T-helper 9 cell (primary cell): ENCODE results near the gene TNS2.
A peak's percentile ranks its signal among the peaks of the same experiment; 100 is the strongest.

Experiments used
- DNase-seq: peaks from one replicate; pipeline ENCODE4 v3.0.0-alpha.2; 2020

The TNS2 gene

DNA sequence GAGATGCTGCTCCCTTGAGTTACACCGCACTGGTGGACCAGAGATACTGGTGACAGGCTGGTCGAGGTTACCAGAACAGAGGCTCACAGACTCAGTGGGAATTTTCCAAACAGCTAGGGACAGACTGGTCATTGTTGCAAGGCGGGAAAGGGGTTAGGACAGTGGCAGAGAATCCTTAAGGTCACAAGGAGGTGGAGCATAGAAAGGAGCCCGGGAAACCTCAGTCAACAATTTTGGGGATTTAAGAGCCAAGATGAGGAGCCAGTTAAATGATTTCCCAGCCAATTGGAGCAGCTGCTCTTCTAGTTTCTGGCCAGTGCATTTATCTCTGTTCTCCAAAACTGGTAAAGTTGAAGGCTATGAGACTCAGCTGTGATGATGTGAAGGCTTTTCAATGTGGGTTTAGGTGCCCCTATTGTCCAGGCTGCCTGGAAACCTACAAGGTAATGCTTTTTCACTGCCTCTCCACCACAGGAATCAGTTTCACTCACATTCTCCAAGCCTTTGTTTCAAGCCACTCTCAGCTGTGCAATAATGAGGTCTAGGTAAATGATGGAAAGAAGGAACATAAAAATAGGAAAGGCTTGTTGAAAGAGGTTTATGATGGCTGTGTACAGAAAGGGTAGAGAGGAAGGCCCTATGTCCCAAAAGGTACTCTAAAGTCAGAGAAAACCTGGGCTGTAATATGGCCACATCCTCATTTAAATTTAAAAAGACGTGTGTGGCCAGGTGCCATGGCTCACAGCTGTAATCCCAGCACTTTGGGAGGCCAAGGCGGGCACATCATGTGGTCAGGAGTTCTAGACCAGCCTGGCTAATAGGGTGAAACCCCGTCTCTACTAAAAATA is 7.0 kb upstream of the TNS2 start:
- DNase-seq = no peak

DNA sequence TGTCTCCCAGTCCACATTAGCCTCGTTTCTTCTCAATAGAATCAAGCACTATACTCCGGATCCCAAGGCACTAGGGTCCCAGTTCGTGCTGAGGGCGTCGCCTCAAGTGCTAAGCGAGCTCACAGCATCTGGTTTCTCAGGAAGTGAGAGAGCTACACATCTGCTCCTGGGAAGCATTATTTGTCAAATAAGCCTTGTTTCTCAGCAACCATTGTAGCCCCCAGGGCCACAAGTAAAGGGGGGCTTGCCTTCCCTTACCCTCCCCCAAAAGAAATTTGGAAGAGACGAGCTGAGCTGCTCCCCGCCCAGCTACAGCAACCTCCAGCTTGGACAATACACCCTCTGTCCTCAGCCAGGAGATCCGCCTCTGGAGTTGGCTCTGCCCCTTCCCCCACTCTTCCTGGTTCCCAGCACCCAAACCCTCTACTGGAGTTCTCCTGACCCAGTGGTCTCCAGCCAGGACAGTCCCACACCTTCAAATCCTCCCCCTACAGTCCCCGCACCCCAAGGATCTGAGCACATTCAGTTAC is 5.7 kb upstream of the TNS2 start:
- DNase-seq = no peak

GRCh38 chr12:53044896-53045695 is 4.8 kb upstream of the TNS2 start:
- DNase-seq = no peak

- DNase-seq = no peak
These were observed 4.2 kb upstream of the TNS2 start for GRCh38 chr12:53045696-53046045.

DNA sequence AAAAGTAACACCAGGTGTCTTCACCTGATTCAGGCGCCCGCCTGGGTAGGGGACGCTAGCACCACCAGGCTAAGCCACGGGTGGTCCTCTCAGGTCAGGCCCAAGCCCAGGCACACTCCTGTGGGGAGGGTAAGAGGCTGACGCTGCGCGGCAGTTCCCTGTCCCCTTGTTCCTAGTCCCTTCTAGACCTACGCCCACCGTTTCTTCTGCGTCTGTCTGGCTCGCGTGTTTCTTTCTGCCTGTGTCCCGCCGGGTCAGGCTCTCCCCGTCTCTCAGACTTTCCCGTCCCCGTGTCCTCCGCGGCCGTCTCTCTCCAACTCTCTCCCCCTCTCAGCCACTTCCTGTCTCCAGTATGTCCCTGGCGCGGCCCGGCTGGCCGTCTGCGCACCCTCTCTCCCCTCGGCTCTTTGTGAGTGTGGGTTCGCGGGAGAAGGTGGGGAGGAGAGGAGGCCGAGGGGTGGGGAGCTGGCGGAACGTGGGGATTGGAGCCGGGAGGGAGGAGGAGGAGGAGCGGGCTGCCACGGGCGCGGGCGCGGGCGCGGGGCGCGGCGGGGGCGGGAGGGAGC is 3.1 kb upstream of the TNS2 start:
- no peak for DNase-seq

DNA sequence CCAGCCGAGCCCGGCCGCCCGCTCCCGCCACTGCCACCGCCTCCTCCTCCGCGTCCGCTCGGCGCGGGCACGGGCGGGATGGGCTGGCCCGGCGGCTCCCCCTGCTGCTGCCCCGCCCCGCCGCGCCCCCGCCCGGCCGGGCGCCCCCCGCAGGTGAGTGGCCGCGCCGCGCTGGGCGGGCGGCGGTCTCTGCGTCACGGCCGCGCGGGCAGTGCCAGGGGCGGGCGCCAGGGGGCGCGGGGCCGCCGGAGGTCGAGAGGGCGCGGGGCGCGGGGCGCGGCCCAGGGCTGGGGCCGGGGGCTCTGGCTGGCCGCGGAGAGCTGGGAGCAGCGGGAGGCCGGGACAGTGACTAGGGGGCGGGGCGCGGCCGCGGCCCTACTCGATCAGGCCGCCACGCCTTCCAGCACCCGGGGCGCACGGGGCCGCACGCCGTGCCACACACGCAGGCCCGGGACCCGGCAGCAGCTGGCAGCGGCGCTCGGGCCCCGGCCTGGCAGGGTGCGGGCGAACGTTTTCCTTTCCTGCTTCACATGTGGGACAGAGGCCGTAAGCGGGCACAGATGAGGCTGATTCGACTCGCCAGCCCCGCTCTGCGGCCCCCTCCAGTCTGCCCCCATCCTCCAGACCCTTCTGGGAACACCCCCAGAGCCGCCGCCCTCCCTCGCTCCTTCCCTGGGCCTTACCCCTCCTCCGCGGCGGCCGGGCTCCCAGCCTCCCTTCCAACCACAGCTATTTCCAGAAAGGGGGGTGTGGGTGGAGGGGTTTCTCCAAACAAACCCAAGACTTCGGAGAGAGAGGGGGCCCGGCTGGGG is 2.4 kb upstream of the TNS2 start:
- DNase-seq = peak; percentile 70

- no peak for DNase-seq
These were observed 1.7 kb upstream of the TNS2 start for GRCh38 chr12:53048033-53048779.

DNA sequence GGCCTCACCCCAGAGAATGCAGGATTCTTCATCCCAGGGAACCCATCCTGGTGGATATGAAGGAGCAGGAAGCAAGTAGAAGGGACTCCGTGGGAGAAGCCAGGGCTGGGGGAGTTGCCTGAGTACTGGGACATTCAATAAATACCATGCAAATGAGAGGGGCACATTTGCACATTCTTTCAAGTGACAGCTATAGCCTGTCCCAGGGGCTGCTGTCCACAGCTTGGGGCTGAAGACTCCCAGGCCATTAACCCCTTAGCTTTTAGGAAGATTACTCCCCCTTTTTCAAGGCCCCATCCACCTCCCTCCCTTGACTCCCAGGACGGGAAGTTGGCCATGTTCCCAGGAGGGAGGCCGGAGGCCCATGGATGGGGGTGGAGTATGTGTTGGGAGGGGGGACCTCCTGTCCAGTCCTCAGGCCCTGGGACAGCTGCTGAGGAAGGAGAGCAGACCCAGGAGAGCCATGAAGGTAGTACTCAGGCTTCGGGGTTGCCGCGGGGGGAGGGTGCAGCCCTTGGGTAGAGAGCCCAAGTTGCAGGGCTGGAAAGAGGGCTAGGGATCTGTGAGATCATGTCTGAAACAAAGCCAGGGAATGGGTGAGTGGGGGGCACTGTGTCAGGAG is 974 bp upstream of the TNS2 start:
- no peak for DNase-seq

DNA sequence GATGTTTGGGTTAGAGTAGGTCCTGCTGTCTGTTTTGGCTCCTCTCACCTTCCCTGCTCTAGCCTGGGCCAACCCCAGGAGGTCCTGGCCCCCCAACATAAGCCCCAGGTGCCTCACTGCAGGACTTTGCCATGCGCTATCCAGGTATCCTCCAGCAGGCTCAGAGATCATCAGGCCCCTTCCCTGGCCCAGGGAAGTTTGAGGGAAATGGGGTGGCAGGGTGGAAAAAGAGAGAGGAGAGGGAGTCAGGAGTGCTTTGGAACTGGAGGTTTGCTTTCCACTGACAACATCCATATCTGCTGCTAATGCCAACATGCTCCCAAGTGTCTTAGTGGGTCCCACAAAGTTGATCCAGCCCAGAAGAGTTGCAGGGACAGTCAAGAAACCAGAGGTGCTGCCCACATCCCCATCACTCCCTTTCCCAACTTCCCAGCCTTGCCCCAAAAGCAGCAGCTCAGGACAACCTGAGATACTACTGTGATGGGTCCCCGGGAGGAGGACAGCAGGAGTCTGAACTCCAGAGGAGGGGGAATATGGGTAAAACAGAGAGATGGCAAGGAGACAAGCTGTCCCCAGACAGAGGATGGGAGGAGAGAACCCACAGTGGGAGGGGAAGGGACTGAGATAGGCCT is 677 bp downstream of the TNS2 start:
- DNase-seq = no peak

GRCh38 chr12:53051058-53051880 is 1.4 kb downstream of the TNS2 start:
- DNase-seq = no peak

- no peak for DNase-seq
These were observed 2.1 kb downstream of the TNS2 start for GRCh38 chr12:53051881-53052412.

DNA sequence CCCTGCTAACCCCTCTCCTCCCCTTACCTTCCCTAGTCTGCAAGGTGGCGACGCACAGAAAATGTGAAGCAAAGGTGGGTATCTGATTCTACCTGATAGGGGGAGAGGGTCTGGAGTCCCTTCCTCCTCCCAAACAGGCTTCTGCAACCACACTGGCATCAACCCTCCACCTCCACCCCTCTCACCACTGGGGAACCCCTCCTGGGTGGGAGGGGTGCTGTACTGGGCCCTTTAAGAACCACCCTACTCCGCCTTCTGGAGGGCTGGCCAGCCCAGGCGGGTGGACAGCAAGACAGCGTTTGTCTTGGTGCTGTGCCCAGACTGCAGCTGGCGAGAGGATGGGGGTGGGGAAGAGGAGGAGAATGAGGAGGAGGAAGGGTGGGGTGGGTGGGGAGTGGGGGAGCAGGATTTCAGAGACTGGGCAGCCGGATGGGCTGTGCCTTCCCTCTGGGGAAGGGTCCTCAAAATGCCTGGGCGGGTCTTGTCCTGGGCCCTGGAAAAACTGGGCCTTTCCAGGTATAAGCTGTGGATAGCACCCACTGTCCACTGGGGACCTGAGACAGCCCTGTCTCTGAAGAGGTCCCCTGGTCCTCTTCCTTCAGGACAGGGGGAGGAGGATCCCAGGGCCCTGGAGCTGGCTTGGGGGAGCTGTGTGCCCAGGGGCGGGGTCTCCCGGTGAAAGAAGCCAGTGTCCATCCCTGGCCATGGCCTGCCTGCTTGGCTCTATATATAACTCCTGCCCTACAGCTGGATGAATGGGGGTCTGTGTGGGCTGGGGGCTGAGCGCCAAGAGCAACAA is 2.8 kb downstream of the TNS2 start:
- no peak for DNase-seq

DNA sequence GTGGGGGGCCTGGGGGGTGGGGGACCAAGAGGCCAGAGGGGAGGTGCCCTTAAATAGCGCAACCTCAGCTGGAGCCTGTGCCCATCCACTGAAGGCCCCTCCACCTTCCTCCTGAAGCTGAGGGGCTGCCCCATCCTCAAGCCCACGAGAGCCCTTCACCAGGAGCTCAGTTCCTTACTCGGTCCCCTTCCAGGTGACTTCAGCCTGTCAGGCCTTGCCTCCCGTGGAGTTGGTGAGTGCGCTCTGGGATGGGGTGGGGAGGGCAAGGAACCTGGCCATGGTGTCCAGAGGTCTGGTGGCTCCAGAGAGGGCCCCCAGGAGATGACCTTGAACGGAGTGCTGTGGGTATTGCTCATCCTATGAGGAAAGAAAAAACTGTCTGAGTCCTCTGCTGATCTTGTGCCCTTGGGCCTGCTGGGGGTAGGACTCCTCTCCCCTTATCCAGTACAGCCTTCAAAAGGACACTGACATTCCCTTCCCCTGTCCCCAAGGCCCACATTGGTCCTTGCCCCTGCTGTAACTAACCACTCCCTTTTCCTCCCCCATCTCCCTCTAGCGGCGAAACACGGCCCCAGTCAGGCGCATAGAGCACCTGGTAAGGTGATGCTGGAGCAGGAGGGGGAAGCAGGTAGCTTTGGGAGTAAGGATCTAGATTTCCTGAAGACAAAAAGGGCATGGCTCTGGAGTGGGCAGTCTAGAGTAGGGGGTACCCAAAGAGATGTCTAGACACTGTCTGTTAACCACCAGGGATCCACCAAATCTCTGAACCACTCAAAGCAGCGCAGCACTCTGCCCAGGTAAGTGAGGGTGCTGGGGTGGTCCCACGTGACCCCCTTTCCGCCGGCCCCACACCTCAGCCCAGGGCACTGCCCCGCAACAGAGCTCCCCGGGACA is 3.6 kb downstream of the TNS2 start:
- DNase-seq = peak; percentile 59

DNA sequence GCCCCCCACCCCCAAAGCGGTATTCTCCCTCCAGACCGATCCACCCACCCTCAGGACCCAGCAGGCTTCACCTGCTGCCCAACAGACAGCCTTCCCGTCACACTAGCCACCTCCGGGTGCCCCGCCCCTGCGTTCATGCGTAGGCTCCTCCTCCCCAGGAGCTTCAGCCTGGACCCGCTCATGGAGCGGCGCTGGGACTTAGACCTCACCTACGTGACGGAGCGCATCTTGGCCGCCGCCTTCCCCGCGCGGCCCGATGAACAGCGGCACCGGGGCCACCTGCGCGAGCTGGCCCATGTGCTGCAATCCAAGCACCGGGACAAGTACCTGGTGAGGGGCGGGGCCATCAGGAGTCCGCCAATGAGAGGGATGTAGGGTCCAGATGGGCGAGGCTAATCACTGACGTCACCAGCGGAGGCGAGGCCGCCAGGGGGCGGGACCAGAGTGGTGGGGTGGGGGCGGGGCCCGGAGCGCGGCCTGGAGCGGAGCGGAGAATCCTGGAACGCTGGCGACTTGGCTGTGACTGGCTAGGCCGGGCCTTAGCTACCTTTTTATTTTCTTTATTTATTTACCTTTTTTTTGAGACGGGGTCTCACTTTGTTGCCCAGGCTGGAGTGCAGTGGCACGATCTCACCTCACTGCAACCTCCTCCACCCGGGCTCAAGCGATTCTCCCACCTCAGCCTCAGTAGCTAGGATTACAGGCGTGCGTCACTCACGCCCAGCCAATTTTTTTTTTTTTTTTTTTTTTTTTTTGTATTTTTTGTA is 4.4 kb downstream of the TNS2 start:
- peak; percentile 91 for DNase-seq

- DNase-seq = no peak
These were observed 5.8 kb downstream of the TNS2 start for GRCh38 chr12:53055471-53056266.

GRCh38 chr12:53056296-53056695 is 6.4 kb downstream of the TNS2 start:
- DNase-seq = no peak
